Measurements from ENCODE around the gene OCSTAMP.
A peak's percentile ranks its signal among the peaks of the same experiment; 100 is the strongest.

The OCSTAMP gene

GRCh38 chr20:46520976-46521579, 29.4 kb downstream of the OCSTAMP start:
- H4K91ac ChIP-seq (ENCODE audit: low read depth, low read length, poor library complexity): no peak overlapping the region

GRCh38 chr20:46520540-46520939, 29.9 kb downstream of the OCSTAMP start:
- Histone ChIP-seq H3K4me1 (ENCODE audit: control insufficient read depth in 2 of 2, insufficient read depth in 1 of 2, low read depth in 1 of 2, low read length in 2 of 2) (no peaks in the 10 kb centered on the region), H3K36me3 (replicated peaks in 1 of 2; ENCODE audit: control insufficient read depth in 2 of 2, insufficient read depth in 2 of 2, low read length in 2 of 2) (no peaks in the 10 kb centered on the region), H2BK5ac (ENCODE audit: low read length) (no peak overlapping the region), H3K27me3 (ENCODE audit: control insufficient read depth in 3 of 3, insufficient read depth in 3 of 3, low read depth in 1 of 3, low read length in 3 of 3) (no peaks in the 10 kb centered on the region), H4K8ac (ENCODE audit: low read depth, low read length) (no peak overlapping the region), H3K27ac (replicated peaks; ENCODE audit: low read length) (no peak overlapping the region), H3K79me1 (ENCODE audit: low read depth, low read length) (no peaks in the 10 kb centered on the region), H2AK5ac (ENCODE audit: low read depth, low read length) (no peak overlapping the region), H2BK120ac (ENCODE audit: low read depth, low read length) (no peak overlapping the region), H3K4me2 (ENCODE audit: insufficient read depth, low read length, poor library complexity, severe bottlenecking) (no peak overlapping the region), H3K23ac (ENCODE audit: low read depth, low read length, poor library complexity) (no peak overlapping the region), H2BK15ac (ENCODE audit: low read length) (no peak overlapping the region), H2AFZ (ENCODE audit: low read length) (no peak overlapping the region), H3K18ac (ENCODE audit: low read length) (no peak overlapping the region), H3K4ac (ENCODE audit: low read length) (no peak overlapping the region), H3K9me3 (replicated peaks in 1 of 2; ENCODE audit: control insufficient read depth in 2 of 2, insufficient read depth in 1 of 2, low read depth in 1 of 2, low read length in 2 of 2) (no peaks in the 10 kb centered on the region), H3K9ac (ENCODE audit: low read depth, low read length, poor library complexity) (no peak overlapping the region), H3K14ac (ENCODE audit: low read length) (no peak overlapping the region), H3K4me3 (ENCODE audit: low read length in 2 of 2) (no peak overlapping the region), H4K91ac (ENCODE audit: low read depth, low read length, poor library complexity) (no peak overlapping the region), H2BK12ac (ENCODE audit: low read length) (no peak overlapping the region)
- DNase-seq (ENCODE audit: low spot score): no peak
- no CpG with 5 or more reads among the region's 4 CpGs for WGBS, 2 donors (ENCODE audit: extremely low coverage in 2 of 2, insufficient read length in 2 of 2, insufficient replicate concordance in 1 of 2)

More at GRCh38 chr20:46520976-46521579, 29.4 kb downstream of the OCSTAMP start:
- H2BK5ac ChIP-seq (ENCODE audit: low read length): no peak overlapping the region
- H2BK15ac ChIP-seq (ENCODE audit: low read length): no peak overlapping the region
- no peak overlapping the region for H3K27ac ChIP-seq (replicated peaks; ENCODE audit: low read length)
- no peak overlapping the region for H2BK120ac ChIP-seq (ENCODE audit: low read depth, low read length)
- H3K23ac ChIP-seq (ENCODE audit: low read depth, low read length, poor library complexity): no peak overlapping the region
- H3K36me3 ChIP-seq (replicated peaks in 1 of 2; ENCODE audit: control insufficient read depth in 2 of 2, insufficient read depth in 2 of 2, low read length in 2 of 2): no peaks in the 10 kb centered on the region
- no peak overlapping the region for H4K8ac ChIP-seq (ENCODE audit: low read depth, low read length)
- no peaks in the 10 kb centered on the region for H3K9me3 ChIP-seq (replicated peaks in 1 of 2; ENCODE audit: control insufficient read depth in 2 of 2, insufficient read depth in 1 of 2, low read depth in 1 of 2, low read length in 2 of 2)
- DNase-seq (ENCODE audit: low spot score): peak; percentile 40
- H3K4me3 ChIP-seq (ENCODE audit: low read length in 2 of 2): no peak overlapping the region
- no peak overlapping the region for H3K9ac ChIP-seq (ENCODE audit: low read depth, low read length, poor library complexity)
- H2AFZ ChIP-seq (ENCODE audit: low read length): peak overlapping the region; percentile 39
- H3K4ac ChIP-seq (ENCODE audit: low read length): no peak overlapping the region
- no peak overlapping the region for H2BK12ac ChIP-seq (ENCODE audit: low read length)
- no peak overlapping the region for H3K14ac ChIP-seq (ENCODE audit: low read length)
- H3K4me1 ChIP-seq (ENCODE audit: control insufficient read depth in 2 of 2, insufficient read depth in 1 of 2, low read depth in 1 of 2, low read length in 2 of 2): no peaks in the 10 kb centered on the region
- H3K27me3 ChIP-seq (ENCODE audit: control insufficient read depth in 3 of 3, insufficient read depth in 3 of 3, low read depth in 1 of 3, low read length in 3 of 3): no peaks in the 10 kb centered on the region
- no CpG with 5 or more reads among the region's 4 CpGs for WGBS, 2 donors (ENCODE audit: extremely low coverage in 2 of 2, insufficient read length in 2 of 2, insufficient replicate concordance in 1 of 2)
- no peak overlapping the region for H2AK5ac ChIP-seq (ENCODE audit: low read depth, low read length)
- H3K79me1 ChIP-seq (ENCODE audit: low read depth, low read length): no peaks in the 10 kb centered on the region
- no peak overlapping the region for H3K4me2 ChIP-seq (ENCODE audit: insufficient read depth, low read length, poor library complexity, severe bottlenecking)
- no peak overlapping the region for H3K18ac ChIP-seq (ENCODE audit: low read length)

- H3K4me1 ChIP-seq (ENCODE audit: control insufficient read depth in 2 of 2, insufficient read depth in 1 of 2, low read depth in 1 of 2, low read length in 2 of 2): no peaks in the 10 kb centered on the region
- H3K27ac ChIP-seq (replicated peaks; ENCODE audit: low read length): no peak overlapping the region
- no peaks in the 10 kb centered on the region for H3K27me3 ChIP-seq (ENCODE audit: control insufficient read depth in 3 of 3, insufficient read depth in 3 of 3, low read depth in 1 of 3, low read length in 3 of 3)
- H3K79me1 ChIP-seq (ENCODE audit: low read depth, low read length): no peaks in the 10 kb centered on the region
- H3K4me2 ChIP-seq (ENCODE audit: insufficient read depth, low read length, poor library complexity, severe bottlenecking): no peak overlapping the region
- no peak overlapping the region for H2BK120ac ChIP-seq (ENCODE audit: low read depth, low read length)
- no peak overlapping the region for H3K18ac ChIP-seq (ENCODE audit: low read length)
- H3K4ac ChIP-seq (ENCODE audit: low read length): no peak overlapping the region
- DNase-seq (ENCODE audit: low spot score): no peak
- no peak overlapping the region for H3K23ac ChIP-seq (ENCODE audit: low read depth, low read length, poor library complexity)
- H3K9me3 ChIP-seq (replicated peaks in 1 of 2; ENCODE audit: control insufficient read depth in 2 of 2, insufficient read depth in 1 of 2, low read depth in 1 of 2, low read length in 2 of 2): no peaks in the 10 kb centered on the region
- no peak overlapping the region for H4K8ac ChIP-seq (ENCODE audit: low read depth, low read length)
- no CpG with 5 or more reads among the region's 3 CpGs for WGBS, 2 donors (ENCODE audit: extremely low coverage in 2 of 2, insufficient read length in 2 of 2, insufficient replicate concordance in 1 of 2)
- no peak overlapping the region for H2BK12ac ChIP-seq (ENCODE audit: low read length)
- H4K91ac ChIP-seq (ENCODE audit: low read depth, low read length, poor library complexity): no peak overlapping the region
- no peak overlapping the region for H2AFZ ChIP-seq (ENCODE audit: low read length)
- H3K36me3 ChIP-seq (replicated peaks in 1 of 2; ENCODE audit: control insufficient read depth in 2 of 2, insufficient read depth in 2 of 2, low read length in 2 of 2): no peaks in the 10 kb centered on the region
- no peak overlapping the region for H2AK5ac ChIP-seq (ENCODE audit: low read depth, low read length)
- H3K4me3 ChIP-seq (ENCODE audit: low read length in 2 of 2): no peak overlapping the region
- no peak overlapping the region for H2BK15ac ChIP-seq (ENCODE audit: low read length)
- H2BK5ac ChIP-seq (ENCODE audit: low read length): no peak overlapping the region
- no peak overlapping the region for H3K9ac ChIP-seq (ENCODE audit: low read depth, low read length, poor library complexity)
- no peak overlapping the region for H3K14ac ChIP-seq (ENCODE audit: low read length)
Observed at GRCh38 chr20:46519471-46520068, 30.9 kb downstream of the OCSTAMP start.

GRCh38 chr20:46512943-46513844, 37.3 kb downstream of the OCSTAMP start, which contains the start of gene ZNF334:
Gene ZNF334, minus strand, starts transcription at chr20:46513559. Its CDS starts 1,457 bp downstream, at chr20:46512102.
- Histone ChIP-seq H3K23ac (ENCODE audit: low read depth, low read length, poor library complexity) (peak within 1 kb of the TSS; percentile 59), H3K36me3 (replicated peaks in 1 of 2; ENCODE audit: control insufficient read depth in 2 of 2, insufficient read depth in 2 of 2, low read length in 2 of 2) (peaks cover 7 to 39% of the 10 kb centered on the region in 2 donors), H2AFZ (ENCODE audit: low read length) (peak within 1 kb of the TSS; percentile 92), H2BK15ac (ENCODE audit: low read length) (no peak within 1 kb of the TSS), H3K27me3 (ENCODE audit: control insufficient read depth in 3 of 3, insufficient read depth in 3 of 3, low read depth in 1 of 3, low read length in 3 of 3) (no peaks in the 10 kb centered on the region), H2BK120ac (ENCODE audit: low read depth, low read length) (no peak within 1 kb of the TSS), H4K8ac (ENCODE audit: low read depth, low read length) (no peak within 1 kb of the TSS), H3K14ac (ENCODE audit: low read length) (peak within 1 kb of the TSS; percentile 56), H2BK12ac (ENCODE audit: low read length) (no peak within 1 kb of the TSS), H3K4me2 (ENCODE audit: insufficient read depth, low read length, poor library complexity, severe bottlenecking) (peak within 1 kb of the TSS; percentile 57), H3K4me1 (ENCODE audit: control insufficient read depth in 2 of 2, insufficient read depth in 1 of 2, low read depth in 1 of 2, low read length in 2 of 2) (peaks cover 0 to 2% of the 10 kb centered on the region in 2 donors), H3K9ac (ENCODE audit: low read depth, low read length, poor library complexity) (peak within 1 kb of the TSS; percentile 94), H4K91ac (ENCODE audit: low read depth, low read length, poor library complexity) (no peak within 1 kb of the TSS), H3K9me3 (replicated peaks in 1 of 2; ENCODE audit: control insufficient read depth in 2 of 2, insufficient read depth in 1 of 2, low read depth in 1 of 2, low read length in 2 of 2) (peaks cover 2 to 9% of the 10 kb centered on the region in 2 donors), H3K4me3 (ENCODE audit: low read length in 2 of 2) (peak within 1 kb of the TSS; percentile 58 to 99), H2BK5ac (ENCODE audit: low read length) (no peak within 1 kb of the TSS), H2AK5ac (ENCODE audit: low read depth, low read length) (no peak within 1 kb of the TSS), H3K79me1 (ENCODE audit: low read depth, low read length) (no peaks in the 10 kb centered on the region), H3K18ac (ENCODE audit: low read length) (peak within 1 kb of the TSS; percentile 91), H3K4ac (ENCODE audit: low read length) (no peak within 1 kb of the TSS), H3K27ac (replicated peaks; ENCODE audit: low read length) (peak within 1 kb of the TSS; percentile 44)
- WGBS, 2 donors (ENCODE audit: extremely low coverage in 2 of 2, insufficient read length in 2 of 2, insufficient replicate concordance in 1 of 2): no CpG with 5 or more reads among the region's 49 CpGs
- peak; percentile 67 for DNase-seq (ENCODE audit: low spot score)

All from neuronal stem cell (in vitro differentiated cells).